ENCODE results near the gene GAS7. TPM values are rescaled to one million over a fixed set of nuclear protein-coding genes. Genes with fewer than 3 reads are reported as not detected.

Gene GAS7
- total and polyA plus RNA-seq, 10 of the 15 experiments (the other 5 are each of a cell fraction or from before 2014, with no cell fraction given): 2.3 to 53.4 (median 24.0) TPM

- no peaks in the 10 kb centered on the region for H3K79me2 ChIP-seq (ENCODE audit: control insufficient read depth, insufficient read depth, low read length)
- no peak overlapping the region for H2AFZ ChIP-seq (ENCODE audit: control insufficient read depth, low read depth, low read length)
- CTCF ChIA-PET: interaction anchor here (3.6 kb wide), 1 partner anchor 11 kb away, joined by 15 read pairs; no protein-coding TSS in a partner anchor
- no peak overlapping the region for H3K9ac ChIP-seq (ENCODE audit: control insufficient read depth, insufficient read depth, low read length)
- FAIRE-seq (no peak), DNase-seq (ENCODE audit: low read depth, low spot score) (no peak), ATAC-seq (no peak)
- 34% methylated on average over 6 of the region's 6 CpGs for whole genome bisulfite sequencing (ENCODE audit: insufficient coverage, insufficient replicate concordance, low lambda C conversion rate, missing lambda C conversion rate)
- no peaks in the 10 kb centered on the region for H4K20me1 ChIP-seq (ENCODE audit: control insufficient read depth, insufficient read depth)
- intact Hi-C loops (cut with micrococcal nuclease; ENCODE audit: unreplicated experiment): no loop called here
- H3K4me2 ChIP-seq (ENCODE audit: control insufficient read depth, insufficient read depth): no peak overlapping the region
- POLR2A ChIA-PET: no interaction called here
- H3K9me3 ChIP-seq (replicated peaks; ENCODE audit: control insufficient read depth, insufficient read depth, low read length): peaks cover 2% of the 10 kb centered on the region; the same call in 1 of the 3 replicates
- SMC1A ChIA-PET (ENCODE audit: uncharacterized antibody, unreplicated experiment): no interaction called here
- no peaks in the 10 kb centered on the region; a peak in 1 of 4 replicates for H3K27me3 ChIP-seq (replicated peaks in 1 of 2; ENCODE audit: control insufficient read depth in 2 of 2, insufficient read depth in 2 of 2, low read length in 1 of 2)
- H3K4me1 ChIP-seq (ENCODE audit: control insufficient read depth, insufficient read depth, low read length): no peaks in the 10 kb centered on the region
- no TSS peak for BruUV-seq (replicated peaks)
- no peaks in the 10 kb centered on the region for H3K36me3 ChIP-seq (ENCODE audit: control insufficient read depth in 2 of 2, insufficient read depth in 2 of 2, low read length in 1 of 2)
- no peak overlapping the region for H3K27ac ChIP-seq (ENCODE audit: control insufficient read depth, insufficient read depth)
- no peak overlapping the region for H3K4me3 ChIP-seq
- in situ Hi-C loops (cut with MboI): no loop called here
- RAD21 ChIA-PET (ENCODE audit: unreplicated experiment): interaction anchor here (1.6 kb wide), 1 partner anchor 11 kb away, joined by 3 read pairs; no protein-coding TSS in a partner anchor
- no peak for TF ChIP-seq ATF2 (IDR thresholded peaks at IDR 0.05; ENCODE audit: low read length)
- TF ChIP-seq ZNF24 (IDR thresholded peaks at IDR 0.05): no peak
- TF ChIP-seq ZBTB4 (CRISPR knock-in tag; IDR thresholded peaks at IDR 0.05): no peak
- no peak for TF ChIP-seq MTA3 (IDR thresholded peaks at IDR 0.05; ENCODE audit: borderline replicate concordance, low read length)
- TF ChIP-seq POLR2AphosphoS2 (IDR thresholded peaks at IDR 0.05; ENCODE audit: low read depth, low read length): no peak
- TF ChIP-seq MYB (IDR thresholded peaks at IDR 0.05; ENCODE audit: borderline replicate concordance, low read depth, low read length): no peak
- no peak for TF ChIP-seq YBX1 (IDR thresholded peaks at IDR 0.05)
- TF ChIP-seq POLR2A (IDR thresholded peaks at IDR 0.05; ENCODE audit: low read depth, low read length): no peak
- TF ChIP-seq CHD2 (IDR thresholded peaks at IDR 0.05; ENCODE audit: borderline replicate concordance, low read depth, low read length): no peak
- TF ChIP-seq ASH2L (IDR thresholded peaks at IDR 0.05; ENCODE audit: borderline replicate concordance, low read depth): no peak
- no peak for TF ChIP-seq GATAD2B (conservative IDR thresholded peaks at IDR 0.05; ENCODE audit: low read depth)
- TF ChIP-seq CREM (IDR thresholded peaks at IDR 0.05; ENCODE audit: low read depth): no peak
- TF ChIP-seq ZNF592 (IDR thresholded peaks at IDR 0.05): no peak
- no peak for TF ChIP-seq IRF3 (IDR thresholded peaks at IDR 0.05)
- no peak for TF ChIP-seq NFXL1 (IDR thresholded peaks at IDR 0.05; ENCODE audit: borderline replicate concordance)
- no peak for TF ChIP-seq PAX5 (IDR thresholded peaks at IDR 0.05; ENCODE audit: borderline replicate concordance, low read depth, low read length)
- no peak for TF ChIP-seq FOXK2 (IDR thresholded peaks at IDR 0.05)
These were observed 263.0 kb downstream of the GAS7 start for GRCh38 chr17:9935408-9935807.
